HepG2 (cell line): ENCODE data around the gene OS9. TPM values are rescaled to one million over a fixed set of nuclear protein-coding genes. Genes with fewer than 3 reads are reported as not detected.

Experiments used
- AGO1 ChIP-seq: fragments of 200-400 bp; formaldehyde crosslinking; IDR thresholded peaks from 2 replicates; pipeline ENCODE4 v1.6.1; 2017; ENCODE audit warnings: mild to moderate bottlenecking, low read depth, low read length, moderate library complexity; ENCODE audit not compliant: poor library complexity, severe bottlenecking
- AKAP8 ChIP-seq: sonication (generic); formaldehyde crosslinking; IDR thresholded peaks from 2 replicates; pipeline ENCODE4 v1.5.1; 2020; ENCODE audit warnings: mild to moderate bottlenecking, missing genetic modification reagents
- ETV6 ChIP-seq: sonication (generic); formaldehyde crosslinking; conservative IDR thresholded peaks from 2 replicates; pipeline ENCODE4 v1.4.0; 2020; ENCODE audit warnings: missing genetic modification reagents
- HMGXB3 ChIP-seq: sonication (generic); formaldehyde crosslinking; IDR thresholded peaks from 2 replicates; pipeline ENCODE4 v1.4.0; 2020; ENCODE audit warnings: missing genetic modification reagents, borderline replicate concordance
- HNRNPH1 ChIP-seq: fragments of 200-400 bp; formaldehyde crosslinking; optimal IDR thresholded peaks from 2 replicates; pipeline ENCODE3; 2017; ENCODE audit warnings: mild to moderate bottlenecking, low read depth, low read length
- HOXA5 ChIP-seq: sonication (generic); formaldehyde crosslinking; IDR thresholded peaks from 2 replicates; pipeline ENCODE4 v1.4.0; 2020; ENCODE audit warnings: missing genetic modification reagents
- MATR3 ChIP-seq: sonication (generic); formaldehyde crosslinking; IDR thresholded peaks from 2 replicates; pipeline ENCODE4 v1.4.0; 2020; ENCODE audit warnings: missing genetic modification reagents
- NR1H2 ChIP-seq: sonication (generic); formaldehyde crosslinking; IDR thresholded peaks from 2 replicates; pipeline ENCODE4 v1.8.1; 2022; ENCODE audit warnings: low read depth, missing genetic modification reagents, borderline replicate concordance
- REXO4 ChIP-seq: sonication (generic); formaldehyde crosslinking; IDR thresholded peaks from 2 replicates; pipeline ENCODE4 v1.8.0; 2022; ENCODE audit warnings: missing genetic modification reagents, mild to moderate bottlenecking, borderline replicate concordance
- SIN3A ChIP-seq: IDR thresholded peaks from 2 replicates; pipeline ENCODE4 v1.6.1; 2011; ENCODE audit warnings: low read depth, mild to moderate bottlenecking, control low read depth, low read length, borderline replicate concordance
- TCF7 ChIP-seq: sonication (generic); IDR thresholded peaks from 2 replicates; pipeline ENCODE4 v1.6.1; 2016; ENCODE audit warnings: antibody characterized with exemption, low read depth
- TFDP1 ChIP-seq: IDR thresholded peaks from 2 replicates; pipeline ENCODE4 v1.6.1; 2016; ENCODE audit warnings: missing compliant biosample characterization, missing genetic modification reagents, borderline replicate concordance
- ZNF225 ChIP-seq: sonication (generic); formaldehyde crosslinking; IDR thresholded peaks from 2 replicates; pipeline ENCODE4 v1.4.0; 2020; ENCODE audit warnings: mild to moderate bottlenecking, missing genetic modification reagents
- ZNF326 ChIP-seq: sonication (generic); formaldehyde crosslinking; IDR thresholded peaks from 2 replicates; pipeline ENCODE4 v1.4.0; 2020; ENCODE audit warnings: missing genetic modification reagents, borderline replicate concordance
- ZNF547 ChIP-seq: sonication (generic); formaldehyde crosslinking; IDR thresholded peaks from 2 replicates; pipeline ENCODE4 v1.5.1; 2020; ENCODE audit warnings: mild to moderate bottlenecking, missing genetic modification reagents
- ZNF772 ChIP-seq: sonication (generic); formaldehyde crosslinking; IDR thresholded peaks from 2 replicates; pipeline ENCODE4 v1.5.0; 2020; ENCODE audit warnings: mild to moderate bottlenecking, missing genetic modification reagents
- polyA plus RNA-seq, 8 experiments: library from polyadenylated mRNA; depleted of rRNA in 3 of 8; stranded (reverse) in 7 of 8; unstranded in 1 of 8; fragments of >200 nt; fragmentation: Illumina TruSeq in 4 of 8; extraction: Trizol in 4 of 8; gene quantifications; 2 replicates each; pipeline versions ENCODE4 v1.2.1 to v1.2.3, GENCODE V29; 2011 to 2016; ENCODE audit warnings: low read depth in 4 of 8, missing spikeins in 1 of 8, mixed read lengths in 1 of 8; ENCODE audit not compliant: insufficient read depth in 1 of 8
- total RNA-seq, 5 experiments: library from RNA; depleted of rRNA; stranded (reverse); fragments of >200 nt; fragmentation: Illumina TruSeq; extraction: Trizol; gene quantifications; 2 replicates each; pipeline ENCODE4 v1.2.3, GENCODE V29; 2016; ENCODE audit warnings: low read depth in 1 of 5
- TF ChIP-seq, protein P1 (sequence below): sonication (generic); formaldehyde crosslinking; IDR thresholded peaks from 2 replicates; pipeline ENCODE4 v1.5.0; 2020; ENCODE audit warnings: missing genetic modification reagents
- TF ChIP-seq, protein P2 (sequence below): sonication (generic); formaldehyde crosslinking; IDR thresholded peaks from 2 replicates; pipeline ENCODE4 v1.8.0; 2022; ENCODE audit warnings: mild to moderate bottlenecking, missing genetic modification reagents; ENCODE audit not compliant: insufficient replicate concordance

Gene OS9
- total and polyA plus RNA-seq, 2 of the 13 experiments (the other 11 are each of a cell fraction or from before 2014, with no cell fraction given), result 156 to 206 TPM

DNA sequence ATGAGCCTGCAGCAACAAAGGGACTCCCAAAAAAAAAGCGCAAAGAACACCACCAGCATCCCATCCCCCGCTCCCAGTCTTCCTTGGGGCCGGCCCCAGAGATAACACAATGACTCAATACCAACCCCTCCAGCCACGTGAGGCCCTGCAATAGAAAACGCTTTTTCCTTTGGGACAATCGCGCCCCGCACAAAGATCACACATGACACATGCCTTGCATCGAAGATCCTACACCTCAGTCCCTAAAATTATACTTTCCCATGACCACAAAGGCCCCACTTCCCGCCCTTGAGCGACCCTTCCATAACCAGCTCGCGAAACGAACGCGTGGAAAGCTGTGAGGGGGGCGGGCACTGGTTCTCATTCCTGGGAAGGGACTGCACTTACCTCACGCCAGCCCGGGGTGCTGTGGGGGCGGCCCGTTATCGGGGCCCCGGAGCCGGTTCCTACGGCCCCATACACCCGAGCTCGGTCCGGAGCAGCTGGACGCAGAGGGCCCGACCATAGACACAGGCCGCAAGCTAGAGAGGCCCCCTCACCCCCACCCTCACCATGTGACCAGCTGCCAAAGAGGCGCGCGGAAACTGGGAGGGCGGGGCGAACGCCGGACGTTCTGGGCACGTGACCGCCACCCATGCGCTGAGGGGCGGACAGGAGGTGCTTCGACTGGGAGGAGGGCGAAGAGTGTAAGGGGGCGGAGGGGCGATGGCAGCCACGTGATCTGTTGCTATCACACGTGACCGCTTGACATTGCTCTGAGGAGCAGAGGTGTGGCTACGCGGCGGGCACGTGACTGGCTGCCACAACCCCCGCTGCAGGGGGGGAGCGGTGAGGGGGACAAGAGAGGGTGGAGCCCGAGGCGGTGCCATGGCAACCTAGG is 58.1 kb downstream of the OS9 start, which contains the start of gene CDK4 (continued):
- TF ChIP-seq, protein P1, sequence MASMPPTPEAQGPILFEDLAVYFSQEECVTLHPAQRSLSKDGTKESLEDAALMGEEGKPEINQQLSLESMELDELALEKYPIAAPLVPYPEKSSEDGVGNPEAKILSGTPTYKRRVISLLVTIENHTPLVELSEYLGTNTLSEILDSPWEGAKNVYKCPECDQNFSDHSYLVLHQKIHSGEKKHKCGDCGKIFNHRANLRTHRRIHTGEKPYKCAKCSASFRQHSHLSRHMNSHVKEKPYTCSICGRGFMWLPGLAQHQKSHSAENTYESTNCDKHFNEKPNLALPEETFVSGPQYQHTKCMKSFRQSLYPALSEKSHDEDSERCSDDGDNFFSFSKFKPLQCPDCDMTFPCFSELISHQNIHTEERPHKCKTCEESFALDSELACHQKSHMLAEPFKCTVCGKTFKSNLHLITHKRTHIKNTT (CRISPR knock-in tag), result no peak
- TF ChIP-seq MATR3 (CRISPR knock-in tag) (no peak), HMGXB3 (peak; percentile 73; the same call in 1 of the 2 replicates), TCF7 (no peak), ZNF547 (peak; percentile 97), TFDP1 (CRISPR knock-in tag) (peak; percentile 98), SIN3A (peak; percentile 86; the same call in 1 of the 2 replicates), AKAP8 (peak; percentile 100), ETV6 (CRISPR knock-in tag) (peak; percentile 36; the same call in 1 of the 2 replicates), ZNF772 (peak; percentile 98), HNRNPH1 (no peak), NR1H2 (CRISPR knock-in tag) (no peak; the same call in 1 of the 2 replicates), AGO1 (peak; percentile 97), REXO4 (0 out of 2 replicates have a peak, but pooled peaks have one; percentile 46), HOXA5 (CRISPR knock-in tag) (0 out of 2 replicates have a peak, but pooled peaks have one; percentile 63), ZNF326 (CRISPR knock-in tag) (no peak), ZNF225 (CRISPR knock-in tag) (peak; percentile 85)
- TF ChIP-seq, protein P2, sequence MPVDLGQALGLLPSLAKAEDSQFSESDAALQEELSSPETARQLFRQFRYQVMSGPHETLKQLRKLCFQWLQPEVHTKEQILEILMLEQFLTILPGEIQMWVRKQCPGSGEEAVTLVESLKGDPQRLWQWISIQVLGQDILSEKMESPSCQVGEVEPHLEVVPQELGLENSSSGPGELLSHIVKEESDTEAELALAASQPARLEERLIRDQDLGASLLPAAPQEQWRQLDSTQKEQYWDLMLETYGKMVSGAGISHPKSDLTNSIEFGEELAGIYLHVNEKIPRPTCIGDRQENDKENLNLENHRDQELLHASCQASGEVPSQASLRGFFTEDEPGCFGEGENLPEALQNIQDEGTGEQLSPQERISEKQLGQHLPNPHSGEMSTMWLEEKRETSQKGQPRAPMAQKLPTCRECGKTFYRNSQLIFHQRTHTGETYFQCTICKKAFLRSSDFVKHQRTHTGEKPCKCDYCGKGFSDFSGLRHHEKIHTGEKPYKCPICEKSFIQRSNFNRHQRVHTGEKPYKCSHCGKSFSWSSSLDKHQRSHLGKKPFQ (CRISPR knock-in tag), result peak; percentile 73
